Transverse colon (tissue), 4 donors: ENCODE data around the gene CAMK1G. TPM values are rescaled to one million over a fixed set of nuclear protein-coding genes. Genes with fewer than 3 reads are reported as not detected.

ENCODE experiments used
- DNase-seq: peaks from one replicate; pipeline ENCODE4 v3.0.0-alpha.2; 2019
- H3K27ac ChIP-seq, 4 donors: fragments of 200-600 bp; sonication (generic); 2 replicates each; pipeline ENCODE4 v1.5.1; 2016 to 2018; ENCODE audit warnings: inconsistent platforms in 4 of 4
- H3K27me3 ChIP-seq: fragments of 200-600 bp; sonication (generic); 2 replicates; pipeline ENCODE4 v1.5.1; 2017; ENCODE audit warnings: inconsistent platforms
- H3K36me3 ChIP-seq, 4 donors: fragments of 200-600 bp; sonication (generic); 2 replicates each; pipeline ENCODE4 v1.5.1; 2017 to 2019; ENCODE audit warnings: inconsistent platforms in 4 of 4
- H3K4me1 ChIP-seq, 4 donors: fragments of 200-600 bp; sonication (generic); 2 replicates each; pipeline ENCODE4 v1.5.1; 2017 to 2020; ENCODE audit warnings: inconsistent platforms in 4 of 4
- H3K4me3 ChIP-seq, 4 donors: fragments of 200-600 bp; sonication (generic); 1 replicate in 1 of 4; 2 replicates in 3 of 4; pipeline versions ENCODE4 v1.5.1 to v1.6.1; 2017 to 2019; ENCODE audit warnings: inconsistent platforms in 4 of 4
- H3K9me3 ChIP-seq, 2 donors: fragments of 200-600 bp; sonication (generic); 2 replicates each; pipeline ENCODE4 v1.5.1; 2017 to 2019; ENCODE audit warnings: inconsistent platforms in 2 of 2
- EP300 ChIP-seq: sonication (generic); formaldehyde crosslinking; IDR thresholded peaks from one replicate; pipeline ENCODE4 v1.6.1; 2017; ENCODE audit warnings: antibody characterized with exemption, low read depth
- POLR2A ChIP-seq: fragments of 450-650 bp; IDR thresholded peaks from one replicate; pipeline ENCODE4 v1.6.1; 2016; ENCODE audit warnings: antibody characterized with exemption, mild to moderate bottlenecking, moderate library complexity
- POLR2AphosphoS5 ChIP-seq, 3 donors: sonication (generic); formaldehyde crosslinking; IDR thresholded peaks; one replicate each; pipeline ENCODE4 v1.6.1; 2016; ENCODE audit warnings: antibody characterized with exemption in 3 of 3
- WGBS, 2 donors: methylation state at CpG; one replicate each; pipeline ENCODE4 v1.1.5; 2018; ENCODE audit warnings: low coverage in 1 of 2; 5-methylcytosine and 5-hydroxymethylcytosine counted together
- in situ Hi-C, 4 donors: fragments of 200-750 bp; cut with MboI; loops; one replicate each; pipeline versions ENCODE4 v1.15.0 to v1.15.1; 2017; ENCODE audit warnings: low sequenced_read_pairs in 3 of 4, low pct_ligation_motif_present in 1 of 4, low pct_unique_long_range_greater_than_20kb in 1 of 4
- intact Hi-C: fragments of 100-400 bp; cut with DNase I; formaldehyde crosslinking; loops from one replicate; pipeline ENCODE4 v1.15.1; 2023; ENCODE audit warnings: low total_unique reads
- total RNA-seq, 4 donors: library from RNA; depleted of rRNA; stranded (reverse); fragments of >200 nt; gene quantifications; one replicate each; pipeline ENCODE4 v1.1.0, GENCODE V29; 2016
- TF ChIP-seq, protein P1 (sequence below), 5 experiments: fragments of 200-600 bp in 3 of 5; fragments of 450-650 bp in 2 of 5; sonication (generic) in 3 of 5; IDR thresholded peaks; 1 replicate in 2 of 5; 2 replicates in 3 of 5; pipeline ENCODE4 v1.5.1; 2016 to 2017; ENCODE audit warnings: antibody characterized with exemption in 5 of 5, inconsistent platforms in 3 of 5, mild to moderate bottlenecking in 2 of 5, moderate library complexity in 1 of 5

The CAMK1G gene
- total RNA-seq, 4 donors from 2014 or later: not detected

DNA sequence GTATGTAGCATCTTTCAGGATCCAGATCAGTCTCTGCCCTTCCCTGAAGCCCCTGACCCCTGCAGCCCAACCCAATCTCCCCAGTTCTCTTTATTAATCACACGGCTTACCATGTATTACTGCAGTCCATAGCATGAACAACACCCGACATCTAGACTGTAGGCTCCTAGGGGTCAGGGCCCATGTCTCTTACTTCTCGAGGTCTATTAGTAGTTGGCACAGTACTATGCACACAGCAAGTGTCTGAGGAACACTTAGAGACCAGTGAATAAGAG, 27.1 kb downstream of the CAMK1G start:
- no peaks in the 10 kb centered on the region for H3K4me1 ChIP-seq
- TF ChIP-seq EP300 (no peak), POLR2AphosphoS5 (IDR thresholded peaks at IDR 0.05) (no peak), POLR2A (no peak)
- TF ChIP-seq, protein P1, sequence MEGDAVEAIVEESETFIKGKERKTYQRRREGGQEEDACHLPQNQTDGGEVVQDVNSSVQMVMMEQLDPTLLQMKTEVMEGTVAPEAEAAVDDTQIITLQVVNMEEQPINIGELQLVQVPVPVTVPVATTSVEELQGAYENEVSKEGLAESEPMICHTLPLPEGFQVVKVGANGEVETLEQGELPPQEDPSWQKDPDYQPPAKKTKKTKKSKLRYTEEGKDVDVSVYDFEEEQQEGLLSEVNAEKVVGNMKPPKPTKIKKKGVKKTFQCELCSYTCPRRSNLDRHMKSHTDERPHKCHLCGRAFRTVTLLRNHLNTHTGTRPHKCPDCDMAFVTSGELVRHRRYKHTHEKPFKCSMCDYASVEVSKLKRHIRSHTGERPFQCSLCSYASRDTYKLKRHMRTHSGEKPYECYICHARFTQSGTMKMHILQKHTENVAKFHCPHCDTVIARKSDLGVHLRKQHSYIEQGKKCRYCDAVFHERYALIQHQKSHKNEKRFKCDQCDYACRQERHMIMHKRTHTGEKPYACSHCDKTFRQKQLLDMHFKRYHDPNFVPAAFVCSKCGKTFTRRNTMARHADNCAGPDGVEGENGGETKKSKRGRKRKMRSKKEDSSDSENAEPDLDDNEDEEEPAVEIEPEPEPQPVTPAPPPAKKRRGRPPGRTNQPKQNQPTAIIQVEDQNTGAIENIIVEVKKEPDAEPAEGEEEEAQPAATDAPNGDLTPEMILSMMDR (IDR thresholded peaks at IDR 0.05): no peak
- no peaks in the 10 kb centered on the region for H3K27me3 ChIP-seq
- H3K9me3 ChIP-seq: no peaks in the 10 kb centered on the region
- 92% methylated on average over 3 of the region's 3 CpGs; no CpG with 5 or more reads in 1 of the 2 donors for WGBS, 2 donors
- in situ Hi-C loops: no loop called here
- H3K4me3 ChIP-seq: no peak overlapping the region
- no peak for DNase-seq
- H3K36me3 ChIP-seq: no peaks in the 10 kb centered on the region
- H3K27ac ChIP-seq: no peak overlapping the region
- intact Hi-C loops: no loop called here

DNA sequence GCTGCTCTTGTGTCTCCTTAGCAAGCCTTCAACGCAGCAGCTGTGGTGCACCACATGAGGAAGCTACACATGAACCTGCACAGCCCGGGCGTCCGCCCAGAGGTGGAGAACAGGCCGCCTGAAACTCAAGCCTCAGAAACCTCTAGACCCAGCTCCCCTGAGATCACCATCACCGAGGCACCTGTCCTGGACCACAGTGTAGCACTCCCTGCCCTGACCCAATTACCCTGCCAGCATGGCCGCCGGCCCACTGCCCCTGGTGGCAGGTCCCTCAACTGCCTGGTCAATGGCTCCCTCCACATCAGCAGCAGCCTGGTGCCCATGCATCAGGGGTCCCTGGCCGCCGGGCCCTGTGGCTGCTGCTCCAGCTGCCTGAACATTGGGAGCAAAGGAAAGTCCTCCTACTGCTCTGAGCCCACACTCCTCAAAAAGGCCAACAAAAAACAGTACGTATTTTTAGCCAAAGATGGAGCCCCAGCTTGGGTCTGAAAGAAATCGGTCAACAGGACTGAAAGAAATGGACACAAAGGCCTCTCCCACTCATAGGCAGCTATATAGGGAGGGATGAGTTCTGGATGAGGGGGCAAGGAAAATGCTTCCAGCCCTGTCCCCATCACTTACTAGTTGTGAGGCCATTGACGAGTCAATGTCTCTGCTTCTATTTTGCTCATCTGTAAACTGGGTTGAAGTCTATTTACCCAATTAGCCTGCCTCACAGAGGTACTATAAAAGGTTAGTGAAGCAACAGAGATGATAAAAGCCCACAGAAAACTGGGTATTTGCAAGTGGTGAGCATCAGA, 28.5 kb downstream of the CAMK1G start:
- DNase-seq: no peak
- Histone ChIP-seq H3K27ac (no peak overlapping the region), H3K9me3 (no peaks in the 10 kb centered on the region), H3K27me3 (no peaks in the 10 kb centered on the region), H3K36me3 (no peaks in the 10 kb centered on the region), H3K4me3 (no peak overlapping the region), H3K4me1 (no peaks in the 10 kb centered on the region)
- WGBS, 2 donors: 75 to 85% methylated on average over 3 to 13 of the region's 13 CpGs
- TF ChIP-seq EP300 (no peak), POLR2A (no peak), POLR2AphosphoS5 (IDR thresholded peaks at IDR 0.05) (no peak)
- TF ChIP-seq, protein P1 (IDR thresholded peaks at IDR 0.05): no peak
- intact Hi-C loops: no loop called here
- in situ Hi-C loops: no loop called here

- in situ Hi-C loops (no loop called here), intact Hi-C loops (no loop called here)
- Histone ChIP-seq H3K4me1 (no peaks in the 10 kb centered on the region), H3K27ac (no peak overlapping the region), H3K4me3 (no peak overlapping the region), H3K27me3 (no peaks in the 10 kb centered on the region), H3K36me3 (no peaks in the 10 kb centered on the region), H3K9me3 (no peaks in the 10 kb centered on the region)
- WGBS, 2 donors: 82% methylated on average over 11 of the region's 12 CpGs; no CpG with 5 or more reads in 1 of the 2 donors
- no peak for TF ChIP-seq POLR2A
- no peak for TF ChIP-seq EP300
- TF ChIP-seq, protein P1 (IDR thresholded peaks at IDR 0.05): no peak
- TF ChIP-seq POLR2AphosphoS5 (IDR thresholded peaks at IDR 0.05): no peak
- no peak for DNase-seq
Measured at GRCh38 chr1:209612646-209613399, 29.3 kb downstream of the CAMK1G start.

DNA sequence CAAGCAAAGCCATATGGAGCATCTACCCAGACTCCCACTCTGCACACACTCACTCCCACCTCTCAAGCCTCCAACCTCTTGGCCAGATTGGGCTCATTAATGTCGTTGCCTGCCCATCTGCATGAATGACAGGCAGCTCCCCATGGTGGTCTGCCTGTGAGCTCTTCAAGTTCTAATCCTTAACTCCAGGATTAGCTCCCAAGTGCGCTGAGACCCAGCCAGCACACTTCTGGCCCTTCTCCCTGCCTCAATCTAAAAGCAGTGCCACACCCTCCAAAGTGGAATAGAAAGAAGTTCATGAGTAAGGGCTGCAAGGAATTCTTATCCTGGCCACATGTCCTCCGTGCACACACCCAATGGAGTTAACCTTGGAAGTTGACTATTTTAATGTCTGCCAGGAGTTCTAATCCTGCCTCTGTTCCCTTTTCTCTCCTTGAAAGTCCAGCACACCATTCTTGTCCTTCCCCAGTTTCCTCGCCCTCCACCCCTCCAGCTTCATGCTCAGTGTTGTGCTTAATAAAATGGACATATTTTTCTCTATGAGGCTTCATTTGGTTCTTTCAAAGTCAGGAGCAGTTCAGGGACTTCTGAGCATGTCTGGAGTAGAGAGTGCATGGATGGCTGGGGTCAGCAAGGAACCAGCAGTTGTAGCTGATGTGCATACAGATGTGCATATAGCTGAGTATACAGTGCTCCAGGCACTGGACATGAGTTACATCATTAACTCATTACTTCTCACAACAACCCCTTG, 30.1 kb downstream of the CAMK1G start:
- Histone ChIP-seq H3K27me3 (no peaks in the 10 kb centered on the region), H3K27ac (no peak overlapping the region), H3K4me1 (peaks cover 0 to 1% (median 0%) of the 10 kb centered on the region in 4 donors), H3K4me3 (no peak overlapping the region), H3K9me3 (no peaks in the 10 kb centered on the region), H3K36me3 (no peaks in the 10 kb centered on the region)
- intact Hi-C loops: no loop called here
- DNase-seq: no peak
- TF ChIP-seq, protein P1 (IDR thresholded peaks at IDR 0.05): no peak
- 60 to 67% methylated on average over 2 to 4 of the region's 4 CpGs for WGBS, 2 donors
- in situ Hi-C loops: no loop called here
